ENCODE data around the gene CARMIL1.

Gene CARMIL1

DNA sequence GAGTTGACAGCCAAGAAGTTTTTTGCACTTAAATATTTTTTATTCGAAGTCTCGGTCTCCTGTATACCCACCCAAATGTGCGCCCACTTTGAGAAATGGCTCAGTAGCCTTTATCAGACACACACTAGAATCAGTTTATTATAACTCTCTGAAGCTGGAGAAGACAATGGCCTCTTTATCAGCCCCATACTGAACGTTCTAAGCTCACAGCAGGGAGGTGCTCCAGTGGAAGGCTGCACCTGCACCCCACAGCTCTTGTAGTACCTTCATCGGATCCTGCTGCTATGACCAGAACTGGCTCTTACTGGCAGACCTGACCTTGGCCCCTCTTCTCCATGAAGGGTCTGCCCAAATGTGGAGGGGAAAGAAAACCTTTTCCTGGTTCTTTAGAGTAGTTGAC lies 207.8 kb downstream of the CARMIL1 start:
- H3K27me3 ChIP-seq (ENCODE audit: control insufficient read depth, insufficient read depth, low read length, poor library complexity, severe bottlenecking): no peaks in the 10 kb centered on the region
- no peak overlapping the region for H3K4me3 ChIP-seq (ENCODE audit: insufficient read depth, low read depth, low read length)
- no peaks in the 10 kb centered on the region for H3K9me3 ChIP-seq (ENCODE audit: control insufficient read depth, low read length)
- H3K36me3 ChIP-seq (ENCODE audit: control insufficient read depth, insufficient read depth, low read length): no peaks in the 10 kb centered on the region
- 81 to 85% methylated on average over 5 of the region's 5 CpGs for WGBS, 2 experiments
- no peak overlapping the region for H3K27ac ChIP-seq (ENCODE audit: insufficient read depth, low read depth, low read length, poor library complexity, severe bottlenecking)
- H3K4me1 ChIP-seq (ENCODE audit: control insufficient read depth, insufficient read depth, low read length): no peaks in the 10 kb centered on the region

DNA sequence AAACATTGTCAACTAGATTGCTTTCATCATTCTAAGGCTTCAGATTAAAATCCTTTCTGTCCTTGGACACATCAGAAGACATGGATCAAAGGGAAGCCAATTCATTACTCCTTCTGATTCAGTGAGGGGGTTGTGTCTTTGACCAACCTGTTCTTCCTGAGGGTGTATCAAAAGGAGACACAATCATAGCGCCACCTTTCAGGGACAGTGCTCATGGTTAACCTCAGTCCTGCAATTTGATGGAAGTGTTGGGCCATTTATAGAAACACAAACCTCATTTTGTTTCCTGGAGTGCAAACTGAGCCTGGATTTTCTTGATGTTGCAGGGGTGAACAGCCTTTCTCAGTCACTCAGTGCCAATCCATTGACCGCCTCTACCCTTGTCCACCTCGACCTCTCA lies 209.0 kb downstream of the CARMIL1 start:
- WGBS, 2 experiments: 90 to 97% methylated on average over 3 of the region's 3 CpGs
- Histone ChIP-seq H3K4me3 (ENCODE audit: insufficient read depth, low read depth, low read length) (no peak overlapping the region), H3K36me3 (ENCODE audit: control insufficient read depth, insufficient read depth, low read length) (no peaks in the 10 kb centered on the region), H3K9me3 (ENCODE audit: control insufficient read depth, low read length) (no peaks in the 10 kb centered on the region), H3K27me3 (ENCODE audit: control insufficient read depth, insufficient read depth, low read length, poor library complexity, severe bottlenecking) (no peaks in the 10 kb centered on the region), H3K4me1 (ENCODE audit: control insufficient read depth, insufficient read depth, low read length) (no peaks in the 10 kb centered on the region), H3K27ac (ENCODE audit: insufficient read depth, low read depth, low read length, poor library complexity, severe bottlenecking) (no peak overlapping the region)

GRCh38 chr6:25489399-25489798 lies 210.2 kb downstream of the CARMIL1 start:
- H3K4me1 ChIP-seq (ENCODE audit: control insufficient read depth, insufficient read depth, low read length): no peaks in the 10 kb centered on the region
- 93 to 100% methylated on average over 1 to 2 of the region's 3 CpGs for WGBS, 2 experiments
- no peaks in the 10 kb centered on the region for H3K36me3 ChIP-seq (ENCODE audit: control insufficient read depth, insufficient read depth, low read length)
- no peaks in the 10 kb centered on the region for H3K9me3 ChIP-seq (ENCODE audit: control insufficient read depth, low read length)
- no peak overlapping the region for H3K27ac ChIP-seq (ENCODE audit: insufficient read depth, low read depth, low read length, poor library complexity, severe bottlenecking)
- no peaks in the 10 kb centered on the region for H3K27me3 ChIP-seq (ENCODE audit: control insufficient read depth, insufficient read depth, low read length, poor library complexity, severe bottlenecking)
- no peak overlapping the region for H3K4me3 ChIP-seq (ENCODE audit: insufficient read depth, low read depth, low read length)

GRCh38 chr6:25490018-25490801 lies 211.0 kb downstream of the CARMIL1 start:
- Histone ChIP-seq H3K27me3 (ENCODE audit: control insufficient read depth, insufficient read depth, low read length, poor library complexity, severe bottlenecking) (no peaks in the 10 kb centered on the region), H3K4me1 (ENCODE audit: control insufficient read depth, insufficient read depth, low read length) (no peaks in the 10 kb centered on the region), H3K4me3 (ENCODE audit: insufficient read depth, low read depth, low read length) (no peak overlapping the region), H3K27ac (ENCODE audit: insufficient read depth, low read depth, low read length, poor library complexity, severe bottlenecking) (no peak overlapping the region), H3K36me3 (ENCODE audit: control insufficient read depth, insufficient read depth, low read length) (no peaks in the 10 kb centered on the region), H3K9me3 (ENCODE audit: control insufficient read depth, low read length) (no peaks in the 10 kb centered on the region)
- 63 to 65% methylated on average over 8 of the region's 9 CpGs for WGBS, 2 experiments

DNA sequence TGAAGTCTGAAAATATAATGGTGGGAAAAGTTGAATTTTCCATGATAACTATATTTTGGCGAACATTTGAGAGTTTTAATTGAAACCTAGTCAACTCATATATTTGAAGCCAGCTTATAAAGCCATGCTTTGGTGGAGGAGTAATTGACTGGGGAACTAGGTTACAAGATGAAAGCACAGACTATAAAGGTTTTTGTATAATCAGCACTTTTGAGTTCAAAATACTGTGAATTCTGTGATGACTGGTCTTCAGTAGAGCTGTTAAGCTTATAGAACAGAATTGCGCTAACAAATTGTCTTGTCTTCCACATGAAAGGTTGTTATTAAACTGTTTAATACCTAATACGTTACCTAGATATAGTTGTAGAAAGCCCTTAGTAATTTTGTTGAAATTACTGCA lies 213.8 kb downstream of the CARMIL1 start:
- Histone ChIP-seq H3K9me3 (ENCODE audit: control insufficient read depth, low read length) (no peaks in the 10 kb centered on the region), H3K27ac (ENCODE audit: insufficient read depth, low read depth, low read length, poor library complexity, severe bottlenecking) (no peak overlapping the region), H3K4me1 (ENCODE audit: control insufficient read depth, insufficient read depth, low read length) (no peaks in the 10 kb centered on the region), H3K27me3 (ENCODE audit: control insufficient read depth, insufficient read depth, low read length, poor library complexity, severe bottlenecking) (no peaks in the 10 kb centered on the region), H3K4me3 (ENCODE audit: insufficient read depth, low read depth, low read length) (no peak overlapping the region), H3K36me3 (ENCODE audit: control insufficient read depth, insufficient read depth, low read length) (no peaks in the 10 kb centered on the region)
- WGBS, 2 experiments: 95 to 100% methylated on average over 2 to 3 of the region's 3 CpGs

DNA sequence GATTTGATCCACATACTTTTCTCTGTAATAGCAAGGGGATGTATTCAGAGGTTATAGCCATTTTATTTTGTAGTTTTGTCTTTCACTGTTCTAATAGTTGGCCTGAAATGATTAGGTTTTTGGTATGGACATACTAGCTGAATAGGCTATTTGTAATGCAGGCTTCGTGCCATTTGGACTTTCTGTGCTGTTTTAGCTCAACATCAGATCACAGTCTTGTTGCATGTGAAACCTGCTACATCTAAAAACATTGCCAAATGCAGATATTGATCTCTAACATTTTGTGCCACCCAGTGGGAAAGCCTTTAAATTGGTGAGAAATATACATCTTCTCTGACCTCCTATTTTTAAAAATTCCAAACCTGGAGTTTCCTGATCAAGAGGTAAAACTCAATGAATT lies 215.3 kb downstream of the CARMIL1 start:
- Histone ChIP-seq H3K27ac (ENCODE audit: insufficient read depth, low read depth, low read length, poor library complexity, severe bottlenecking) (no peak overlapping the region), H3K27me3 (ENCODE audit: control insufficient read depth, insufficient read depth, low read length, poor library complexity, severe bottlenecking) (no peaks in the 10 kb centered on the region), H3K4me1 (ENCODE audit: control insufficient read depth, insufficient read depth, low read length) (no peaks in the 10 kb centered on the region), H3K36me3 (ENCODE audit: control insufficient read depth, insufficient read depth, low read length) (no peaks in the 10 kb centered on the region), H3K9me3 (ENCODE audit: control insufficient read depth, low read length) (no peaks in the 10 kb centered on the region), H3K4me3 (ENCODE audit: insufficient read depth, low read depth, low read length) (no peak overlapping the region)
- WGBS, 2 experiments: 89 to 96% methylated on average over 1 of the region's 1 CpG

DNA sequence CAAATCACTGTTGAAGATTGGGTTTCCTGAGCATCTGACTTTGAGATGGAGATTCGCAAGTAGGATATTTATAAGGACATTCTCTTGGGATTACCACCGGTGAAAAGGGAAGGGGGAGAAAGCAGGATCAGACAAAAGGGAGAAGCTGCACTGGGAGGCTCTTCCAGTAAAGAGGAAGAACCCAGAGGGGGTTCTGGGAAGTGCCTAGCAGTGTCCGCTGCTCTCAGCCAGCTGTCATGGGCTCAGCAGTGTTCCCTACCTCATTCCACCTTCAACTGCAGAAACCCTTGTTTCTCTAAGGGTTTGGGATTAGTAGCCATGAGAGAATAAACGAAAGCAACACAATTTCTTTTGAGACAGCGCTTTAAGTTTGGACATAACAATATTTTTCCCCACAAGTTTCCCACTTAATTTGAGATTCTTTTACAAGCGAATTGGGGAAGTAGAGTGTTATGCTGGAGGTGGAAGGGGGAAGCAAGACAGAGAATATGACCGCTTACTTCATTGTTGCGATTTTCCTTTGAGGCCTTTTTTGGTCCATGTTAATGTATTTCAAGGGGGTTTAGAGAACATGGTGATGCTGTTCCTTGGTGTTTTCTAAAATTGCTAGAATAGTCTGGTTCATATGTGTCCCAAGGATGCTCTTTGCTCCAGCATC lies 218.3 kb downstream of the CARMIL1 start:
- H3K36me3 ChIP-seq (ENCODE audit: control insufficient read depth, insufficient read depth, low read length): no peaks in the 10 kb centered on the region
- WGBS, 2 experiments: 81 to 88% methylated on average over 6 to 8 of the region's 8 CpGs
- H3K27me3 ChIP-seq (ENCODE audit: control insufficient read depth, insufficient read depth, low read length, poor library complexity, severe bottlenecking): no peaks in the 10 kb centered on the region
- H3K27ac ChIP-seq (ENCODE audit: insufficient read depth, low read depth, low read length, poor library complexity, severe bottlenecking): no peak overlapping the region
- H3K4me3 ChIP-seq (ENCODE audit: insufficient read depth, low read depth, low read length): no peak overlapping the region
- no peaks in the 10 kb centered on the region for H3K9me3 ChIP-seq (ENCODE audit: control insufficient read depth, low read length)
- H3K4me1 ChIP-seq (ENCODE audit: control insufficient read depth, insufficient read depth, low read length): peaks cover 6% of the 10 kb centered on the region

DNA sequence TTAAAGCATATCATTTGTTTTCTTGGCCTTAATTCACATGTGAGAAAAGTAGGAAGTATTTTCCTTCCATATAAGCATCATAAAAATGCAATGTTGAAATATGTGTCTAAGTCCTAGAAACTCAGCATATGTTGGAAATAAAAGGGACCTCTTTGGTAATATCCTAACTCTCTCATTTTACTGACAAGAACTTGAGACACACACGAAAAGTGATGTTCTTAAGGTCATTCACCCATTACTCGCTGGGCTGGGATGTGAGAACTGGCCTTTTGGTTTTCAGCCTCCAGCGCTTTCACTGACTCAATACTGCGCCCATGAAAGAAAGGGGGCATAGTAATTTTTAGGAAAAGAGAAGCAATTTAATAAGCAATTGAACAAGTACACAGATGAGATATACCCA lies 219.3 kb downstream of the CARMIL1 start:
- Histone ChIP-seq H3K4me1 (ENCODE audit: control insufficient read depth, insufficient read depth, low read length) (peaks cover 6% of the 10 kb centered on the region), H3K36me3 (ENCODE audit: control insufficient read depth, insufficient read depth, low read length) (no peaks in the 10 kb centered on the region), H3K27me3 (ENCODE audit: control insufficient read depth, insufficient read depth, low read length, poor library complexity, severe bottlenecking) (no peaks in the 10 kb centered on the region), H3K4me3 (ENCODE audit: insufficient read depth, low read depth, low read length) (no peak overlapping the region), H3K27ac (ENCODE audit: insufficient read depth, low read depth, low read length, poor library complexity, severe bottlenecking) (no peak overlapping the region), H3K9me3 (ENCODE audit: control insufficient read depth, low read length) (no peaks in the 10 kb centered on the region)
- 83 to 92% methylated on average over 4 of the region's 4 CpGs for WGBS, 2 experiments

DNA sequence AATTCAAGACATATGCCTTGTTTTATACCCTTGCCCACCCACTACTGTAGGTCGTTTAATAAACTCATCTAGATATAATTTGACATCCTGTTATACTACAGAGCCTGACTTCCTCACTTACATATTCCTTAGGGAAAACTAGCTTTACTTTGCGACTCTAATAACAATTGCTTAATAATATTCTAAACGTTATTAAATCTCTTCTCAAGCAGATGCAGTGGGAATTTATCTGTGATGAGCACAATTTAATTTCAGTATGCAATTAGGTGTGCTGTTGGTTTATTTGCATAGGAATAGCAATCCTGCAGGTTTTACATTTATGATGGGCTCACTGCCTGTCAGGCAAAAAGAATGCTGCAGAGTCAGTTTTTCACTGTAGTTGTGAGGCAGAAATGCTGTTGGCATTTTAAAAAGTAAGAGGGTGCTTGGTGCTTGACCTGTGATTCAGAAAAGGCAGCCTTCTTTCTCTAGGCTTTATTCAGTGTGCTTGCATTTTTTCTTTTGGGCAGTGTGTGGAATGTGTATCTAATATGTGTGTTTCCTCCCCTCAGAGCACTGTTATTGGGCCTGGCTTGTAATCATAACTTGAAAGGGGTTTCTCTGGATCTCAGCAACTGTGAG lies 220.6 kb downstream of the CARMIL1 start:
- Histone ChIP-seq H3K9me3 (ENCODE audit: control insufficient read depth, low read length) (no peaks in the 10 kb centered on the region), H3K27ac (ENCODE audit: insufficient read depth, low read depth, low read length, poor library complexity, severe bottlenecking) (no peak overlapping the region), H3K4me3 (ENCODE audit: insufficient read depth, low read depth, low read length) (no peak overlapping the region), H3K36me3 (ENCODE audit: control insufficient read depth, insufficient read depth, low read length) (no peaks in the 10 kb centered on the region), H3K4me1 (ENCODE audit: control insufficient read depth, insufficient read depth, low read length) (peaks cover 6% of the 10 kb centered on the region), H3K27me3 (ENCODE audit: control insufficient read depth, insufficient read depth, low read length, poor library complexity, severe bottlenecking) (no peaks in the 10 kb centered on the region)
- WGBS, 2 experiments: 86 to 94% methylated on average over 2 to 3 of the region's 3 CpGs

DNA sequence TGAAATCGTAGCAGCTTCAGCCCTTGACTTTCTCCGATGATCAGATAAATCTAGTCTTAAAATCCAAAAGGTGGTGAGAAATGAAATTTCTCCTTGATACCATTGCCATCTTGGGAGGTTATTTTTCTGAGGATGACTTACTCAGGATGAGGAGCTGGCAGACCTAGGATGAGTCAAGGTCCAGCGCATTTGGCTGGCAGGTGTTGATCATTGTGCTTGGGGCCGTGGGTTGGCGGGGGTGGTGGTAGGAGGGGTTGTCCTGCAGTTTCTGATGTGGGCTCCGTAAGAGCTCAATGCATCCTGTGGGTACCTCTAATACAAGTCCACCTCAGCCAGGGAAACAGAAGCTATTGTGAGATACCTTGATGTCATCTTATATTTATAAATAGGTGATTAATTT lies 224.5 kb downstream of the CARMIL1 start:
- Histone ChIP-seq H3K27ac (ENCODE audit: insufficient read depth, low read depth, low read length, poor library complexity, severe bottlenecking) (no peak overlapping the region), H3K9me3 (ENCODE audit: control insufficient read depth, low read length) (no peaks in the 10 kb centered on the region), H3K4me3 (ENCODE audit: insufficient read depth, low read depth, low read length) (no peak overlapping the region), H3K36me3 (ENCODE audit: control insufficient read depth, insufficient read depth, low read length) (no peaks in the 10 kb centered on the region), H3K27me3 (ENCODE audit: control insufficient read depth, insufficient read depth, low read length, poor library complexity, severe bottlenecking) (no peaks in the 10 kb centered on the region), H3K4me1 (ENCODE audit: control insufficient read depth, insufficient read depth, low read length) (peaks cover 6% of the 10 kb centered on the region)
- 89 to 94% methylated on average over 5 to 6 of the region's 6 CpGs for WGBS, 2 experiments

All from ectodermal cell (in vitro differentiated cells).